ENCODE data around the gene RHCE.
"Not testable (repeated sequence)": the region's sequence is repeated elsewhere in the genome, so short reads cannot be mapped to it uniquely, and the experiment has no call there.

Gene RHCE

GRCh38 chr1:25342846-25343245 lies 77.8 kb downstream of the RHCE start:
- DNase-seq (ENCODE audit: low read depth), result no peak

DNA sequence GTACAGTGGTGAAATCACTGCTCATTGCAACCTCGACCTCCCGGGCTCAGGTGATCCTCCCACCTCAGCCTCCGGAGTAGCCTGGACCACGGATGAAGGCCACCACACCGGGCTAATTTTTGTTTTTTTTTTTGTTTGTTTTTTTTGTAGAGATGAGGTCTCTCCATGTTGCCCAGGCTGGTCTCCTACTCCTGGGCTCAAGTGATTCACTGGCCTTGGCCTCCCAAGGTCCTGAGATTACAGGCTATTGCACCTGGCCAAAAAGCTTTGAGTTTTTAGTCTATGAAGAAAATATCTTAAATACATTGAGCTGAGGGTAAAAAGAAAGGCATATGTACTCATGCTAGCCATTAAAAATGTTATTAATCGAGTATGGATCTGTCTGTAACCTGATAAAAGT lies 78.9 kb downstream of the RHCE start:
- DNase-seq (ENCODE audit: low read depth), result no peak

DNA sequence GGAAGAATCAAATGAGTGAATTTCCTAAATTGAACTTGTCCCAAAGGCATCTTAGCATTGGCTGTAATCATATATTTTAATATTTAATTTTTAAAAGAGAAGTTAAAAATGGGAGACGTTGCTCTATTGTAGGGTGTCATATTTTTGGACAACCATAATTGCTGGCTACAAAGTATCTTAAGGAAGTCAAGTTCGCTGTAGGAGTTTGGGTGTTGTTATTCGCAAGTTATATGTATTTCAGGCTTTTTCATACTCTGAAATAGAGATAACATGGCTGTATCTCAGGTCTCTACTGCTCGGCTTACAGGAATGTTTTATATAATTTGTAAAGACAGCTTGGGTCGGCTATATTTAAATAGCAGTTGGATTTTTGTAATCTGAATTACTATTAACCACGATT lies 81.6 kb downstream of the RHCE start:
- no peak for DNase-seq (ENCODE audit: low read depth)

DNA sequence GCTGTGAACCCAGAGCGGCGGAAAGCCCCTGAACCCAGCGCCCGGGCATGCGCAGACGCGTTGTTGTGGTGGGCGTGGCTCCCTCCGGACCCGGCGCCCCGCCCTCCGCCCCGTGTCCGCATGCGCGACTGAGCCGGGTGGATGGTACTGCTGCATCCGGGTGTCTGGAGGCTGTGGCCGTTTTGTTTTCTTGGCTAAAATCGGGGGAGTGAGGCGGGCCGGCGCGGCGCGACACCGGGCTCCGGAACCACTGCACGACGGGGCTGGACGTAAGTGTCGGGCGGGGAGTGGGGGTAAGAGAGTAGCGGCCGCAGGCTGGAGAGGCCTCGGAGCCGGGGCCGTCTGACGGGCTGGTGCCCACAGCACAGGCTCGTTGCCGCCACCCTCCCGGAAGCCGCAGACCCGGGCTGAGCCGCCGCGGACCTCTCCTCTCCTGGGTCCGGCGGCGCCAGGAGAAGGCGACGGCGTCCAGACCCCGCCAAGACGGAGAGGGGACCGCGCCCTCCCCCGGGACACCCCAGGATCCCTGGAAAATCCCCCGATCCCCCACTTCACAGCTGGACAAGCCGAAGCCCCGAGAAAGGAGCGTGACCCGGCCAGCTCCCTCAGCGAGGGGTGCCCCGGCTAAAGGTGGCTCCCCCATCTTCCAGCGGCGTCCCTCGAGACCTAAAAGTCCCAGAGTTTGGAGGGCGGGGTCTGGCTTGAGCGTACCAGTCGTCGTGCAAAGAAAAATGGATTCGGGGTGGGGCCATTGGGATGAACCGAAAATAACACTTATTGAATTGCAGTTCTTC lies 82.2 kb downstream of the RHCE start, which contains the start of gene TMEM50A:
TMEM50A (plus strand) TSS at position 147 of the 794 bp plus-strand sequence. CDS start 2,153 bp downstream, outside the sequence.
- peak; percentile 83 for DNase-seq (ENCODE audit: low read depth)

DNA sequence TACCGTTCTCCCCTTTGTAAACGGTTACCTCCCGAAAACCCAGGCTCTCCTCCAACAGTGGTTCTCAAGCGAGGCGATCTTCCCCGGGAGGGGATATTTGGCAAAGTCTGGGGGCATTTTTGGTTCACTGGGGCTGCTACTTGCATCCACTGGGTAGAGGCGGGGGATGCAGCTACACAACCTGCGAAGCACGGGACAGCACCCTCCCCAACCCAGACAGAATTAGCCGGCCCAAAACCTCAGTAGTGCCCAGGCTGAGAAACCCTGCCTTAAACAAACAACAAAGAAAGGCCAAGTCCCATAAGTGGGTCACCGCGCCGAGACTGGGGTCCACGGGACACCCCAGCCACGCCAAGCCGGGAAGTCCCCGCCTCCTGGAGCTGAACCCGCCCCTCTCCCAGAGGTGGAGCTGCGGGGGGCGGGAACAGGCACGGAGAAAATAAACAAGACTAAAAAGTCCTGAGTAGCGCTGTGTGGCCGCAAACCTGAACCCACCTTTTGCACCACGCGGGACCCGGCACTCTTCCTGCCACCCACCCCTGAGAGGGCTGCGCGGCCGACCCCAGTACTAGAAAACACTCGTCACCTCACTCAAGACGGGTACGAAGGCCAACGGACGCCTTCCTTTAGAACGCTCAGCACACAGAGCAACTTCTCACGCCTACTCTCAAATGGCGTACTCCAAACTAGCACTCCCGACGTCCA lies 83.0 kb downstream of the RHCE start:
- not testable (repeated sequence) for DNase-seq (ENCODE audit: low read depth)

GRCh38 chr1:25336922-25337354 lies 83.7 kb downstream of the RHCE start:
- DNase-seq (ENCODE audit: low read depth), result not testable (repeated sequence)

DNA sequence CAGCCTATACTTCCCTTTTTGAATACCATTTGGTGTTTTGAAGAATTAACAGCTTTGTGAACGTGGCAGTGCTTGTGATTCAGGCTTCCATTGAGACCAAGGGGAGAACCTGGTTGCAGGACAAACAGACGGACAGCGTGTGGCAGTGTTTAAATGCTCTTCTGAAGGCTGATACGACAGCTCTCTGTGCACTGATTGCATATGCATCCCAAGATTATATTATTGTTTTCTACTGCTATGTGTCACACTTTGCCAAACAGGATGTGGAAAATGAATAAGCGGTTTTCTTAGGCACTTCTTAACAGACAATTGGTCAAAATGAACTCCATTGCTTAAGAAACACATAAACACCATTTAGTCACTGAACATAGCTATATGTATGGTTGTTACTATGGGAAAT lies 90.7 kb downstream of the RHCE start:
- not testable (repeated sequence) for DNase-seq (ENCODE audit: low read depth)

- not testable (repeated sequence) for DNase-seq (ENCODE audit: low read depth)
Measured at GRCh38 chr1:25329336-25329735, 91.3 kb downstream of the RHCE start.

DNA sequence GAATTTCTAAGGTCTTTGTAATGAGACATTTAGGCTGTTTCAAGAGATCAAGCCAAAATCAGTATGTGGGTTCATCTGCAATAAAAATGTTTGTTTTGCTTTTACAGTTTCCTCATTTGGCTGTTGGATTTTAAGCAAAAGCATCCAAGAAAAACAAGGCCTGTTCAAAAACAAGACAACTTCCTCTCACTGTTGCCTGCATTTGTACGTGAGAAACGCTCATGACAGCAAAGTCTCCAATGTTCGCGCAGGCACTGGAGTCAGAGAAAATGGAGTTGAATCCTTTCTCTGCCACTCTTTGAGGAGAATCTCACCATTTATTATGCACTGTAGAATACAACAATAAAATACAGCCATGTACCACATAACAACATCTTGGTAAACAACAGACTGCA lies 91.8 kb downstream of the RHCE start:
- not testable (repeated sequence) for DNase-seq (ENCODE audit: low read depth)

DNA sequence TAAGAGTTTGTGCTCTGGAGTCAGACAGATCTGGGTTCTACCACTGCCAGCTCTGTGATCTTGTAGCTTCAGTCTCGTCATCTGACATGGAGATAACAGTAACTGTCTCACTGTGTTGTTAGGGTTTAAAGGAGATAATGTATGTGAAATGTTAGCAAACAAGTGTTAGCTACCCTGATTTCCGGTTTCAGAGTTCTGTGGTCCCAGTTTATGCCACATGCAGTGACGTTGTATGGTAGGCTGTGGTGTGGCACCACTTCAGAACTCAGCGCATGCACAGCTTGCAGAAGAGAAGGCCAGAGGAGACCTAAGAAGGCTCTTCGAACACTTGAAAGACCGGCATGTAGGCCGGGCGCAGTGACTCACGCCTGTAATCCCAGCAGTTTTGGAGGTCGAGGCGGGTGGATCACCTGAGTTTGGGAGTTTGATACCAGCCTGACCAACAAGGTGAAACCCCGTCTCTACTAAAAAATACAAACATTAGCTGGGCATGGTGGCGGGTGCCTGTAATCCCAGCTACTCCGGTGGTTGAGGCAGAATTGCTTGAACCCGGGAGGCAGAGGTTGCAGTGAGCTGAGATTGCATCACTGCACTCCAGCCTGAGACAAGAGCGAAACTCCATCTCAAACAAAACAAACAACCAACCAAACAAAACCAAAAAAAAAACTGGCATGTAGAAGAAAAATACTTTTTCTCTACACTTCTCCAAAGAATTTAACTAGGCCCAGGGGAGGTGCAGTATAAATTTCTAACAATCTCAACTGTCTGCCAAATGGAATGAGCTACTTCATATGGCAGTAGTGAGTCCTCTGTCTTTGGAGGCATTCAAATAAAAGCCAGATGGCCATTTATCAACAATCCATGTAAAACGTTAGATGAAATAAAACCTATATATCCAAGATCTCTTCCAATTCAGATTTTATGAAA lies 92.5 kb downstream of the RHCE start:
- DNase-seq (ENCODE audit: low read depth), result not testable (repeated sequence)

DNA sequence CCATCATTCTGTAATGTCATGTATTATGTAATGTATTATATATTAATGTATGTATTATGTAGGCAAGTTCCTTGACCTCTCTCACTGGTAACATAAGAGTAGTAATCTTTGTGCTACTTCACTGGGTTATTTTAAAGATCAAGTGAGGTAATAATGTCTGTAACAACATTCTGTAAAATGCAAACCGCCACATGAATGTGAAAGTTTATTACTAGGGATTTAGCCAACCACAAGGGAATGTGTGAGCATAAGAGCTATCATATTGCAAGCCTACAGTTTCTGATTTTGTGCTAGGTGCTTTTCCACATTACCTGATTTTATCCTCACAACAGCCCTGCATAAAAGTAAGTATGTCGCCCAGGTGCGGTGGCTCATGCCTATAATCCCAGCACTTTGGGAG lies 96.2 kb downstream of the RHCE start:
- DNase-seq (ENCODE audit: low read depth), result not testable (repeated sequence)

DNA sequence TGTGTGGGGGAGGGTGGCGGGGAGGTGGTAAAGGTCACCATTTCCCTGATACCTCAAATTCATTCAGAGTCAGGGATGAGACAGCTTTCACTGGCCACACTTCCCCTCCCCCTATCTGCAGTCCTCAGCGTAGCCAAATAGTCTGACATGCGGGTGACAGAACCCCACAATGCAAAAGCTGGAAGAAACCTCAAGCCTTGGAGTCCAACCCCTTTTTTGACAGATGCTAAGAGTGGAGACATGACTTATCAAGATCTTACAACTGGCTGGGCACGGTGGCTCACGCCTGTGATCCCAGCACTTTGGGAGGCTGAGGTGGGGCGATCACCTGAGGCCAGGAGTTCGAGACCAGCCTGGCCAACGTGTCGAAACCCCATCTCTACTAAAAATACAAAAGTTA lies 98.5 kb downstream of the RHCE start:
- not testable (repeated sequence) for DNase-seq (ENCODE audit: low read depth)

DNA sequence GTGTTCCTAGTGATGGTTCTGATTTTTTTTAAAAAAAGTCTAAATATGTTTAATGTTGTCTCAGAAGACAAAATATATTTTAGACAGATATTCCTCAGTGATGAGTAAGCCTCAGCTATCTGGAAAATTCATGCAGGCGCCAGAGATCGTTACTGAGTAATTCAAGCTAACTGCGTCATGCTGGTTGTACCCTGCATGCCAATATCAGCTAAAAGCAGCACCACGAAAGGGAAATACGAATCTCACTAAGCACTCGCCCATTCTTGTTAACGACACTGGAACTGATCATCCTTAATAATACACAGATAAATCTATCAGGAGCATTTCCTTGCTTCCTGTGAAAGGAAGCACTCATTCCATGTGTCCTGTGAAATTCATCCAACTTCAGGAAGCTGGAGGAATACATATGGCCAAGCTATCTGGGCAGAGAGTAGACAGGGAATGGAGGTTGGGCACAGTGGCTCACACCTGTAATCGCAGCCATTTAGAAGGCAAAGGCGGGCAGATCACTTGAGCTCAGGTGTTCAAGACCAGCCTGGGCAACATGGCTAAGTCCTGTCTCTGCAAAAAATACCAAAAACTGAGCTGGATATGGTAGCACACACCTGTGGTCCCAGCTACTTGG lies 100.2 kb downstream of the RHCE start:
- DNase-seq (ENCODE audit: low read depth), result not testable (repeated sequence)

DNA sequence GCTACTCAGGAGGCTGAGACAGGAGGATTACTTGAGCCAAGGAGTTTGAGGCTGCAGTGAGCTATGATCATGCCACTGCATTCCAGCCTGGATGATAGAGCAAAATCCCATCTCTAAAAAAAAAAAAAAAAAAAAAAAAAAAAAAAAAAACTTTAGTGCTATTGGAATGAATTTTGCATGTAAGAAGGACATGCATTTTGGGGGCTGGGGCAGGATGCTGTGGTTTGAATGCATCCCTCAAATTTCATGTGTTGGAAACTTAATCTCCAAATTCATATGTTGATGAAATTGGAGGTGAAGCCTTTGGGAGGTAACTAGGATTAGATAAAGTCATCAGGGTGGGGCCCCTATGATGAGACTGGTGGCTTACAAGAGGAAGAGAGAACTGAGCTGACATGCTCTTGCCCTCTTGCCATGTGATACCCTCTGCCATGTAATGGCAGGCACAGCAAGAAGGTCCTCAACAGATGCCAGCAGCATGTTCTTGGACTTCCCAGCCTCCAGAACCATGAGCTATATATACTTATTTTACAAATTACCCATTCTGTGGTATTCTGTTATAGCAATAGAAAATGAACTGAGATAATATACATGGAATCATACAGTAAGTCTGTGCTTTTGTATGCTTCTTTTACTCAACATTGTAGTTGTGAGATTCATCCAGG lies 107.7 kb downstream of the RHCE start:
- not testable (repeated sequence) for DNase-seq (ENCODE audit: low read depth)
